IMR-90 (cell line): Measurements from ENCODE around the gene SUCLA2. TPM values are rescaled to one million over a fixed set of nuclear protein-coding genes. Genes with fewer than 3 reads are reported as not detected.

ENCODE experiments used
- ATAC-seq: fragments of 200-7000 bp; cut with Tn5 transposase; 2 replicates; pipeline ENCODE4 v1.9.1; 2020; ENCODE audit warnings: low read depth, mild to moderate bottlenecking, moderate library complexity
- BruUV-seq: library from RNA; stranded (reverse); fragments of 400-500 nt; replicated peaks from 2 replicates; lab custom pipeline; 2021; lab: Mats Ljungman, UMichigan
- CTCF ChIA-PET: fragments of 300-600 bp; formaldehyde crosslinking; extraction: SDS; loops from one replicate; lab custom pipeline; 2021; ENCODE audit warnings: antibody characterized with exemption; lab: Yijun Ruan, JAX
- POLR2A ChIA-PET: fragments of 300-600 bp; sonication (Branson Sonifier 250); formaldehyde crosslinking; loops from one replicate; lab custom pipeline; 2022; ENCODE audit warnings: antibody characterized with exemption; ENCODE audit not compliant: unreplicated experiment; lab: Charles Lee
- DNase-seq: peaks from one replicate; pipeline ENCODE4 v3.0.0; 2013
- H2AFZ ChIP-seq: replicated peaks from 2 replicates; pipeline ENCODE3; 2013; ENCODE audit warnings: low read length, mild to moderate bottlenecking; ENCODE audit not compliant: poor library complexity
- H2AK5ac ChIP-seq: 2 replicates; pipeline ENCODE4 v1.6.1; 2013; ENCODE audit warnings: low read depth, low read length, inconsistent platforms
- H2AK9ac ChIP-seq: replicated peaks from 2 replicates; pipeline ENCODE3; 2013; ENCODE audit warnings: mild to moderate bottlenecking, low read depth, low read length, moderate library complexity; ENCODE audit not compliant: poor library complexity
- H2BK120ac ChIP-seq: 2 replicates; pipeline ENCODE4 v1.6.1; 2013; ENCODE audit warnings: low read depth, low read length, inconsistent platforms
- H2BK15ac ChIP-seq: 3 replicates; pipeline ENCODE4 v1.6.1; 2013; ENCODE audit warnings: low read depth, low read length, inconsistent platforms
- H2BK20ac ChIP-seq: 2 replicates; pipeline ENCODE4 v1.6.1; 2013; ENCODE audit warnings: low read depth, mild to moderate bottlenecking, inconsistent platforms, low read length, moderate library complexity
- H2BK5ac ChIP-seq: 2 replicates; pipeline ENCODE4 v1.6.1; 2013; ENCODE audit warnings: mild to moderate bottlenecking, low read depth, low read length, inconsistent platforms; ENCODE audit not compliant: poor library complexity, severe bottlenecking
- H3K14ac ChIP-seq: replicated peaks from 2 replicates; pipeline ENCODE4 v1.6.1; 2013; ENCODE audit warnings: low read depth, low read length, inconsistent platforms
- H3K18ac ChIP-seq: 2 replicates; pipeline ENCODE4 v1.6.1; 2013; ENCODE audit warnings: low read depth, low read length, control low read depth
- H3K23ac ChIP-seq: 2 replicates; pipeline ENCODE4 v1.6.1; 2013; ENCODE audit warnings: low read depth, low read length, inconsistent platforms
- H3K27ac ChIP-seq: 2 replicates; pipeline ENCODE4 v1.5.1; 2013; ENCODE audit warnings: mild to moderate bottlenecking, control low read depth, low read length; ENCODE audit not compliant: insufficient read depth
- H3K27me3 ChIP-seq: 2 replicates; pipeline ENCODE4 v1.6.1; 2013; ENCODE audit warnings: low read length; ENCODE audit not compliant: control insufficient read depth, insufficient read depth
- H3K36me3 ChIP-seq: 2 replicates; pipeline ENCODE4 v1.6.1; 2013; ENCODE audit warnings: low read length, mixed read lengths; ENCODE audit not compliant: control insufficient read depth, insufficient read depth
- H3K4ac ChIP-seq: 2 replicates; pipeline ENCODE4 v1.6.1; 2013; ENCODE audit warnings: low read depth, low read length, inconsistent platforms
- H3K4me1 ChIP-seq: 2 replicates; pipeline ENCODE4 v1.6.1; 2013; ENCODE audit warnings: low read length, mixed read lengths; ENCODE audit not compliant: control insufficient read depth, insufficient read depth
- H3K4me2 ChIP-seq: 2 replicates; pipeline ENCODE4 v1.6.1; 2013; ENCODE audit warnings: low read depth, mild to moderate bottlenecking, control low read depth, low read length, moderate library complexity
- H3K4me3 ChIP-seq: 2 replicates; pipeline ENCODE4 v1.5.1; 2013; ENCODE audit warnings: low read depth, mild to moderate bottlenecking, control low read depth, low read length, moderate library complexity; ENCODE audit not compliant: insufficient read depth
- H3K56ac ChIP-seq: 2 replicates; pipeline ENCODE4 v1.6.1; 2013; ENCODE audit warnings: low read length, inconsistent platforms; ENCODE audit not compliant: insufficient read depth; ENCODE audit errors: extremely low read depth
- H3K79me1 ChIP-seq, 2 experiments: 2 replicates each; pipeline ENCODE4 v1.6.1; 2013; ENCODE audit warnings: low read length in 2 of 2, inconsistent platforms in 1 of 2, low read depth in 1 of 2
- H3K9ac ChIP-seq: 2 replicates; pipeline ENCODE4 v1.6.1; 2013; ENCODE audit warnings: low read depth, low read length, control low read depth
- H3K9me1 ChIP-seq: 2 replicates; pipeline ENCODE4 v1.6.1; 2013; ENCODE audit warnings: low read length, inconsistent platforms; ENCODE audit not compliant: insufficient read depth
- H3K9me3 ChIP-seq: 2 replicates; pipeline ENCODE4 v1.6.1; 2013; ENCODE audit warnings: low read length; ENCODE audit not compliant: control insufficient read depth, insufficient read depth
- H4K20me1 ChIP-seq: 2 replicates; pipeline ENCODE4 v1.6.1; 2013; ENCODE audit warnings: low read length, inconsistent platforms; ENCODE audit not compliant: insufficient read depth
- H4K5ac ChIP-seq: 2 replicates; pipeline ENCODE4 v1.6.1; 2013; ENCODE audit warnings: mild to moderate bottlenecking, low read depth, low read length, control low read depth
- H4K8ac ChIP-seq, 2 experiments: 2 replicates each; pipeline ENCODE4 v1.6.1; 2013; ENCODE audit warnings: low read depth in 2 of 2, low read length in 2 of 2, control low read depth in 1 of 2, inconsistent platforms in 1 of 2
- H4K91ac ChIP-seq: 2 replicates; pipeline ENCODE4 v1.6.1; 2013; ENCODE audit warnings: low read depth, low read length, inconsistent platforms; ENCODE audit not compliant: insufficient read depth
- BHLHE40 ChIP-seq: fragments of 150-350 bp; IDR thresholded peaks from 2 replicates; pipeline ENCODE4 v1.6.1; 2016; ENCODE audit warnings: mild to moderate bottlenecking, low read depth, low read length
- MAFK ChIP-seq: IDR thresholded peaks from 2 replicates; pipeline ENCODE4 v1.6.1; 2012; ENCODE audit warnings: low read depth, low read length, improper control_type of control experiment
- NFE2L2 ChIP-seq: fragments of 150-350 bp; IDR thresholded peaks from 2 replicates; pipeline ENCODE4 v1.6.1; 2016; ENCODE audit warnings: low read depth, mild to moderate bottlenecking, low read length
- WGBS, 2 experiments: methylation state at CpG; one replicate each; pipeline versions ENCODE4 v1.1.5 to v1.1.7; 2013; ENCODE audit warnings: missing lambda C conversion rate in 2 of 2; ENCODE audit not compliant: insufficient read length in 1 of 2; ENCODE audit errors: extremely low coverage in 2 of 2; 5-methylcytosine and 5-hydroxymethylcytosine counted together
- dilution Hi-C: fragments of 300-500 bp; cut with HindIII; formaldehyde crosslinking; loops from one replicate; pipeline ENCODE4 v1.14.3; 2018; ENCODE audit warnings: low sequenced_read_pairs; ENCODE audit not compliant: unreplicated experiment
- in situ Hi-C: fragments of 300-500 bp; cut with MboI; formaldehyde crosslinking; loops from 3 replicates; pipeline ENCODE4 v1.14.3; 2019; ENCODE audit warnings: low sequenced_read_pairs, inconsistent platforms, mixed read lengths
- intact Hi-C: fragments of 100-400 bp; cut with micrococcal nuclease; formaldehyde crosslinking; loops from 2 replicates; pipeline ENCODE4 v1.10.0; 2022
- polyA plus RNA-seq, 3 experiments: library from polyadenylated mRNA; depleted of rRNA; stranded (reverse); fragments of >200 nt; gene quantifications; 2 replicates each; pipeline ENCODE4 v1.2.3, GENCODE V29; 2012; ENCODE audit warnings: low replicate concordance in 1 of 3
- total RNA-seq: library from RNA; depleted of rRNA; stranded (reverse); fragments of >200 nt; gene quantifications from 2 replicates; pipeline ENCODE4 v1.2.3, GENCODE V29; 2012

The SUCLA2 gene
- total and polyA plus RNA-seq, 2 of the 4 experiments (the other 2 are of a cell fraction): 31.5 to 36.1 TPM

DNA sequence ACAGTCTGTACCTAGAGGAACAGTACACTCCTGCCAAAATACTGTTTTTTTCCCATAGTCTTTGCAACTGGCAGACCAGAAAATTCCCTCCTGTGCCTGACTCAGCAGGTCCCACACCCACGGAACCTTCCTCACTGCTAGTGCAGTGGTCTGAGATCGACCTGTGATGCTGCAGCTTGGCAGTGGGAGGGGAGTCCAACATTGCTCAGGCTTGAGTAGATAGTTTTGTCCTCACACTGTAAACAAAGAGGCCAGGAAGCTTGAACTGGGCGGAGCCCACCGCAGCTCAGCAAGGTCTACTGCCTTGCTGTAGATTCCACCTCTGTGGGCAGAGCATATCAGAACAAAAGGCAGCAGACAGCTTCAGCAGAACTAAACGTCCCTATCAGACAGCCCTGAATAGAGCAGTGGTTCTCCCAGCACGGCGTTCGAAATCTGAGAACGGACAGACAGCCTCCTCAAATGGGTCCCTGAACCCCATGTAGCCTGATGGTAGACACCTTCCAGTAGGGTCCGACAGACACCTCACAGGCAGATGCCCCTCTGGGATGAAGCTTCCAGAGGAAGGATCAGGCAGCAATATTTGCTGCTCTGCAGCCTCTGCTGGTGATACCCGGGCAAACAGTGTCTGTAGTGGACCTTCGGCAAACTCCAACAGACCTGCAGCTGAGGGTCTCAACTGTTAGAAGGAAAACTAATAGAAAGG is 92.7 kb downstream of the SUCLA2 start:
- Histone ChIP-seq H3K18ac (no peak overlapping the region), H3K36me3 (no peaks in the 10 kb centered on the region), H2AK5ac (no peak overlapping the region), H2AK9ac (no peak overlapping the region), H3K14ac (no peak overlapping the region), H3K27me3 (no peaks in the 10 kb centered on the region), H3K4ac (no peak overlapping the region), H4K91ac (no peak overlapping the region), H3K4me3 (no peak overlapping the region), H2AFZ (no peak overlapping the region), H3K27ac (no peak overlapping the region), H3K56ac (no peak overlapping the region), H3K23ac (no peak overlapping the region), H2BK120ac (no peak overlapping the region), H4K5ac (no peak overlapping the region), H3K9me1 (no peaks in the 10 kb centered on the region), H2BK15ac (no peak overlapping the region), H2BK20ac (no peak overlapping the region), H4K8ac (no peak overlapping the region), H3K9me3 (no peaks in the 10 kb centered on the region), H2BK5ac (no peak overlapping the region), H3K79me1 (no peaks in the 10 kb centered on the region), H4K20me1 (no peaks in the 10 kb centered on the region), H3K4me2 (no peak overlapping the region), H3K4me1 (0 out of 2 replicates have a peak, but pooled peaks cover 2% of the 10 kb centered on the region), H3K9ac (no peak overlapping the region)
- intact Hi-C loops (no loop called here), in situ Hi-C loops (no loop called here), dilution Hi-C loops (no loop called here)
- ChIA-PET POLR2A (no interaction called here), CTCF (no interaction called here)
- ATAC-seq: no peak; the same call in 1 of the 2 replicates
- TF ChIP-seq MAFK: peak; percentile 36; the same call in 1 of the 2 replicates
- TF ChIP-seq NFE2L2: no peak
- TF ChIP-seq BHLHE40: no peak
- DNase-seq: peak; percentile 76
- BruUV-seq: no TSS peak
- WGBS, 2 experiments: 81% methylated on average over 5 of the region's 12 CpGs; no CpG with 5 or more reads in 1 of the 2 experiments
